ENCODE results near the gene SDS. TPM values are rescaled to one million over a fixed set of nuclear protein-coding genes. Genes with fewer than 3 reads are reported as not detected.

The SDS gene
- total RNA-seq, 1 experiment from 2014 or later = 0.26 TPM

- DNase-seq = no peak
- Mint-ChIP-seq H3K9me3 (ENCODE audit: low read depth, unreplicated experiment) (no peaks in the 10 kb centered on the region), H3K4me1 (ENCODE audit: low read depth, unreplicated experiment) (no peaks in the 10 kb centered on the region), H3K27ac (ENCODE audit: unreplicated experiment) (no peak overlapping the region), H3K36me3 (ENCODE audit: insufficient read depth, unreplicated experiment) (peaks cover 6% of the 10 kb centered on the region), H3K27me3 (ENCODE audit: unreplicated experiment) (no peaks in the 10 kb centered on the region), H3K4me3 (ENCODE audit: low read depth, unreplicated experiment) (no peak overlapping the region)
- CTCF ChIA-PET = no interaction called here
- intact Hi-C loops (cut with micrococcal nuclease; ENCODE audit: unreplicated experiment) = no loop called here
- no TSS peak for BruUV-seq (replicated peaks)
- TF ChIP-seq CTCF (IDR thresholded peaks at IDR 0.05; ENCODE audit: unreplicated experiment) = no peak
These were observed 13.3 kb downstream of the SDS start for GRCh38 chr12:113390064-113391043.

- peaks cover 6% of the 10 kb centered on the region for H3K36me3 Mint-ChIP-seq (ENCODE audit: insufficient read depth, unreplicated experiment)
- H3K27me3 Mint-ChIP-seq (ENCODE audit: unreplicated experiment) = no peaks in the 10 kb centered on the region
- H3K9me3 Mint-ChIP-seq (ENCODE audit: low read depth, unreplicated experiment) = no peaks in the 10 kb centered on the region
- intact Hi-C loops (cut with micrococcal nuclease; ENCODE audit: unreplicated experiment) = no loop called here
- no peak overlapping the region for H3K27ac Mint-ChIP-seq (ENCODE audit: unreplicated experiment)
- CTCF ChIA-PET = no interaction called here
- no peaks in the 10 kb centered on the region for H3K4me1 Mint-ChIP-seq (ENCODE audit: low read depth, unreplicated experiment)
- BruUV-seq (replicated peaks) = no TSS peak
- DNase-seq = no peak
- no peak for TF ChIP-seq CTCF (IDR thresholded peaks at IDR 0.05; ENCODE audit: unreplicated experiment)
- no peak overlapping the region for H3K4me3 Mint-ChIP-seq (ENCODE audit: low read depth, unreplicated experiment)
These were observed 15.3 kb downstream of the SDS start for GRCh38 chr12:113388351-113388750.

GRCh38 chr12:113387631-113388030, 16.1 kb downstream of the SDS start:
- peaks cover 6% of the 10 kb centered on the region for H3K36me3 Mint-ChIP-seq (ENCODE audit: insufficient read depth, unreplicated experiment)
- TF ChIP-seq CTCF (IDR thresholded peaks at IDR 0.05; ENCODE audit: unreplicated experiment) = no peak
- H3K27ac Mint-ChIP-seq (ENCODE audit: unreplicated experiment) = no peak overlapping the region
- DNase-seq = no peak
- H3K27me3 Mint-ChIP-seq (ENCODE audit: unreplicated experiment) = no peaks in the 10 kb centered on the region
- no peak overlapping the region for H3K4me3 Mint-ChIP-seq (ENCODE audit: low read depth, unreplicated experiment)
- no peaks in the 10 kb centered on the region for H3K9me3 Mint-ChIP-seq (ENCODE audit: low read depth, unreplicated experiment)
- no peaks in the 10 kb centered on the region for H3K4me1 Mint-ChIP-seq (ENCODE audit: low read depth, unreplicated experiment)
- no TSS peak for BruUV-seq (replicated peaks)
- CTCF ChIA-PET = no interaction called here
- intact Hi-C loops (cut with micrococcal nuclease; ENCODE audit: unreplicated experiment) = no loop called here

GRCh38 chr12:113386866-113387566, 16.7 kb downstream of the SDS start:
- peaks cover 6% of the 10 kb centered on the region for H3K36me3 Mint-ChIP-seq (ENCODE audit: insufficient read depth, unreplicated experiment)
- TF ChIP-seq CTCF (IDR thresholded peaks at IDR 0.05; ENCODE audit: unreplicated experiment) = no peak
- no peaks in the 10 kb centered on the region for H3K27me3 Mint-ChIP-seq (ENCODE audit: unreplicated experiment)
- H3K27ac Mint-ChIP-seq (ENCODE audit: unreplicated experiment) = no peak overlapping the region
- CTCF ChIA-PET = no interaction called here
- no peaks in the 10 kb centered on the region for H3K4me1 Mint-ChIP-seq (ENCODE audit: low read depth, unreplicated experiment)
- intact Hi-C loops (cut with micrococcal nuclease; ENCODE audit: unreplicated experiment) = no loop called here
- no TSS peak for BruUV-seq (replicated peaks)
- H3K4me3 Mint-ChIP-seq (ENCODE audit: low read depth, unreplicated experiment) = no peak overlapping the region
- no peak for DNase-seq
- H3K9me3 Mint-ChIP-seq (ENCODE audit: low read depth, unreplicated experiment) = no peaks in the 10 kb centered on the region

Measured in Calu3 (cell line).